ENCODE results near the gene AKT1.

The AKT1 gene

GRCh38 chr14:104773505-104774452 lies 21.8 kb downstream of the AKT1 start:
- DNase-seq (ENCODE audit: low read depth in 2 of 2, low spot score in 1 of 2), result no peak

DNA sequence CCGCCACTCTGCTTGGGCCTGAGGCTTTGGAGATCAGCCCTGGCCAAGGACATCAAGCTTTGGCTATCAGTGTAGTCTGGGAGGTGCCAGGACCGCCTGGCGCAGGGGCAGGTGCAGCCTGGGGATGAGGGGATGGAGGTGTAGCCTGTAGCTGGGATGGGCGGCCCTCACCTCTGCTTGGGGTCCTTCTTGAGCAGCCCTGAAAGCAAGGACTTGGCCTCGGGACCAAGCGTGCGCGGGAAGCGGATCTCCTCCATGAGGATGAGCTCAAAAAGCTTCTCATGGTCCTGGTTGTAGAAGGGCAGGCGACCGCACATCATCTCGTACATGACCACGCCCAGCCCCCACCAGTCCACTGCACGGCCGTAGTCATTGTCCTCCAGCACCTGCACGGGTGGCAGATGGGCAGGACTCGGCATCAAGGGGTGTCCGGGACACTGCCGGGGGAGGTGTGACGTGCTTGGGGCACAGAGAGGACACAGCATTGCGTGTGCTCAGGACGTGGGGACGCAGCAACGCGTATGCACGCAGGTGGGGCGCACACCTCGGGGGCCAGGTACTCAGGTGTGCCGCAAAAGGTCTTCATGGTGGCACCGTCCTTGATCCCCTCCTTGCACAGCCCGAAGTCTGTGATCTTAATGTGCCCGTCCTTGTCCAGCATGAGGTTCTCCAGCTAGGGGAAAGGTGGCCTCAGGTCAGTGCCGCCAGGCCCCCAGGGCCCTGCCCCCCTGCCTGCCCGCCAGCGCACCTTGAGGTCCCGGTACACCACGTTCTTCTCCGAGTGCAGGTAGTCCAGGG lies 22.6 kb downstream of the AKT1 start:
- DNase-seq (ENCODE audit: low read depth in 2 of 2, low spot score in 1 of 2), result no peak

DNA sequence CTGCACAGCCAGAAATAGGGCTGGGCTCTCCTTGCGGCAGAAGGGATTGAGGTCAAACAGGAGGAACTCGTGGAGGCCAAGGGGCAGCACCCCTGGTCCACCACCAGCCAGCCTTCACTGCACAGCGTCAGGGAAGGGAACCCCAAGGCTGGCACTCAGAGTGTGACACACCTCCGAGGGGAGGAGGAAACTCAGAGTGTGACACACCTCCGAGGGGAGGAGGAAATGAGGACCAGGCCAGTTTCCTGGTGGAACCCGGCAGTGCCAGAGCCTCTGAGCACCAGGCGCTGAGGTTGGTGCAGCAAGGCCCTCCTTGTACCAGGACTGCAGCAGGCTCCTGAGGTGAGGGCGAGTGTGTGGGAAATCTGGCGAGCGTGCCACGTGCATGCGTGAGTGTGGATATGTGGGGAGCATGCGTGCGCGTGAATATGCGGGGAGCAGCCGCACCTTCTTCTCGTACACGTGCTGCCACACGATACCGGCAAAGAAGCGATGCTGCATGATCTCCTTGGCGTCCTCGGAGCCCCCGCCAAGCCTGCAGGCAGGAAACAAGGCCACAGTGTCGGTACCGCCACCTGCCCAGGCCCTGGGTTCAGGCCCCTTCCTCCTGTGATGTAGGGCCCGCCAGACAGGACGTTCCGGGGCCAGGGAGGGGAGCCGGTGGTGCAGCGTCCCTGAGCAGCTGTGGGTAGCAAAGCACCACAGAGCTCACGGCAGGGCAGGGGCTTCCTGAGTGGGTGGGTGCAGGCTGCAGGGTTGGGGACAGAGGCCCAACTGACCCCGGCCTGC lies 23.4 kb downstream of the AKT1 start:
- no peak for DNase-seq (ENCODE audit: low read depth in 2 of 2, low spot score in 1 of 2)

GRCh38 chr14:104771374-104771773 lies 24.2 kb downstream of the AKT1 start:
- DNase-seq (ENCODE audit: low read depth in 2 of 2, low spot score in 1 of 2), result no peak

DNA sequence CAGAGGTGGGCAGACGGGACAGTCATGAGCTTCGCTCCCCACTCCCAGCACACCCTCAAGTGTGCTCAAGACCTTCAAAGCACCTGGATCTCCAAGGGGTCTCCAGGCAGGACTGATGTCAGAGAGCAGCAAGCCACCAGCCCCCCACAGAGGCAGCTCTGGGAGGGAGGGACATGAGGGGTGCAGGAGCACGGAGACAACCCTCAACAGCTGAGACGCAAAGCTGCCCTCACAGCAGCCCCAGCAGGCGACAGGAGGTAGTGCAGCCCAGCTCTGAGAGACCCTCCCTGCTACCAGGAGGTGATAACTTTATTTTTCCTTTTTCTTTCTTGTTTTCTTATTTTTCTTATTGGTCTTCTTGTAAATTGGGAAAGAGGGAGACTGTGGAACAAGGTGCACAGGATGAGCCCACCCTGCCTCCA lies 24.7 kb downstream of the AKT1 start:
- no peak for DNase-seq (ENCODE audit: low read depth in 2 of 2, low spot score in 1 of 2)

- DNase-seq (ENCODE audit: low read depth in 2 of 2, low spot score in 1 of 2), result no peak
Observed at GRCh38 chr14:104770072-104770579, 25.4 kb downstream of the AKT1 start.

DNA sequence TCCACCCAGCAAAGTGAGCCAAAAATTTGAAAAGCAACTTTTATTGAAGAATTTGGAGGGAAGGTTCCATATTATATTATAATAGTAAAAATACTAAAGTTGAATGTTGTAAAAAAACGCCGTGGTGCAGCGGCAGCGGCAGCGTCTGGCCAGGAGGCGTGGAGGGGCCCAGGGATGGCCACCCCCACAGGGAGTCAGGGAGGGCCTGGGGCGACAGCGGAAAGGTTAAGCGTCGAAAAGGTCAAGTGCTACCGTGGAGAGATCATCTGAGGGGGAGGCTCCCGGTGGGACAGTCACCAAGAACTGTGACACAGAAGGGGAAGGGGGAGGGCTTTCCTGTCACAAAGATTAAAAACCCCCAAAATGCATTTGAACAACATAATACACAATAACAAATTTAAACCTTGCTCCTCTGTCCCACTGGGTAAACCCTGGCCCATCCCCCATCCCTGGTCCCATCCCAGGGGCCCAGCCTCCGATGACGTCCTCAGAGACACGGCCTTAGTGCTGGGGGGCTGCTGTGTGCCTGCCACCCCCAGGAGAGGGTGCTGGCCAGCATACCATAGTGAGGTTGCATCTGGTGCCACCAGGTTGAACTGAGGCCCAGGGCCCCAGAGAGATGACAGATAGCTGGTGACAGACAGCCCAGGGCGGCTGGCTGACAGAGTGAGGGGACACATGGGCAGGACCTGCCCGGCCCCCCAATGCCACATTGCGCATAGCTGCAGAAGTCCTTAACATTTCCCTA lies 26.1 kb downstream of the AKT1 start:
- no peak for DNase-seq (ENCODE audit: low read depth in 2 of 2, low spot score in 1 of 2)

GRCh38 chr14:104768437-104769323 lies 26.9 kb downstream of the AKT1 start:
- peak; percentile 86 to 90 for DNase-seq (ENCODE audit: low read depth in 2 of 2, low spot score in 1 of 2)

DNA sequence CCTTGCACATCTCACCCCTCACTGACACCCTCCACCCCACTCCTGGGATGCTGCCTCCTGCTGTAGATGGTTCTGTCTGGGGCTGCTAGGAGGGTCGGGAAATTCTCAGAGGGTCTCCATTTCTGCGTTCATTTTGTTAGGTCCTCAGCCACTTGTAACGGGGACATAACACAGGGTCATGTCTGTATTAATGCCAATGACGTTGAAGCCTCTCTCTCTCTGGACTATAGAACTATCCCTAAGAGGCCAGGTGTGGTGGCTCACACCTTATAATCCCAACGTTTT lies 28.0 kb downstream of the AKT1 start:
- no peak for DNase-seq (ENCODE audit: low read depth in 2 of 2, low spot score in 1 of 2)

- no peak for DNase-seq (ENCODE audit: low read depth in 2 of 2, low spot score in 1 of 2)
Observed at GRCh38 chr14:104766863-104767633, 28.5 kb downstream of the AKT1 start.

DNA sequence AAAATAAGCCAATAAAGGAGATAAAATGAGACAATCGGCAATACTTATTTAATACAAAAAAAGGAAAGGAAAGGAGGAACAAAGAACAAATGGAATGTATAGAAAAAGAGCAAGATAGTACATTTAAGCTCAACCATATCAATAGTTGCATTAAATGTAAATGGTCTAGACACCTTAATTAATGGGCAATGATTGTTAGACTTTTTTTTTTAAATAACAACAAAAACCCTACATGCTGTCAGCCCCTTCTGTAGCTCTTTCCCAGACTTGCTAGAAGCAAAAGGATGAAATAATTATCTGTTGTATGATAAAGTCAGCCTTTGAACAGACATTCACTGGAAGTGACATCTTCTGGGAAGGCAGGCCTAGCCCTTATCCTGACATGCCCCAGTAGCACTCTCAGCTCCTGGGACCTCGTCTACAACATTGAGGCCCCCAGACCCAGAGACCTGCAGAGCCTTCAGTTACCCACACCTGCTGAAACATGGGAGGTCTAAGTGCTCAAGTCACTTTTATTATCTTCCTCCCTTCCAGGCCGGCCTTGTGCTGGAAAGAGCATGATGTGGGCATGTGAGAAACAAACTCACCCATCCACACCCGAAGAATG lies 29.2 kb downstream of the AKT1 start:
- no peak for DNase-seq (ENCODE audit: low read depth in 2 of 2, low spot score in 1 of 2)

DNA sequence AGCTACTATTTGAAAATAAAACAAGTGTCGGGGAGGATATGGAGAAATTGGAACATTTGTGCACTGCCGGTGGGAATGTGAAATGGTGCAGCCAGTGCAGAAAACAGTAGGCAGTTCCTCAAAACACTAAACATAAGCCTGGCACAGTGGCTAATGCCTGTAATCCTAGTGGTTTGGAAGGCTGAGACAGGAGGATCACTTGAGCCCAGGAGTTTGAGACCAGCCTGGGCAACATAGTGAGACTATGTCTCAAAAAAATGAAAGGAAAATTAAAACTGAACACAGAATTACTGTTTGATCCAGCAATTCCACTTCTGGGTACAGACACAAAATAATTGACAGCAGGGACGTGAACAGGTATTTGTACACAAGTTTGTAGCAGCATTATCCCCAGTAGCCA lies 30.0 kb downstream of the AKT1 start:
- DNase-seq (ENCODE audit: low read depth in 2 of 2, low spot score in 1 of 2), result no peak

DNA sequence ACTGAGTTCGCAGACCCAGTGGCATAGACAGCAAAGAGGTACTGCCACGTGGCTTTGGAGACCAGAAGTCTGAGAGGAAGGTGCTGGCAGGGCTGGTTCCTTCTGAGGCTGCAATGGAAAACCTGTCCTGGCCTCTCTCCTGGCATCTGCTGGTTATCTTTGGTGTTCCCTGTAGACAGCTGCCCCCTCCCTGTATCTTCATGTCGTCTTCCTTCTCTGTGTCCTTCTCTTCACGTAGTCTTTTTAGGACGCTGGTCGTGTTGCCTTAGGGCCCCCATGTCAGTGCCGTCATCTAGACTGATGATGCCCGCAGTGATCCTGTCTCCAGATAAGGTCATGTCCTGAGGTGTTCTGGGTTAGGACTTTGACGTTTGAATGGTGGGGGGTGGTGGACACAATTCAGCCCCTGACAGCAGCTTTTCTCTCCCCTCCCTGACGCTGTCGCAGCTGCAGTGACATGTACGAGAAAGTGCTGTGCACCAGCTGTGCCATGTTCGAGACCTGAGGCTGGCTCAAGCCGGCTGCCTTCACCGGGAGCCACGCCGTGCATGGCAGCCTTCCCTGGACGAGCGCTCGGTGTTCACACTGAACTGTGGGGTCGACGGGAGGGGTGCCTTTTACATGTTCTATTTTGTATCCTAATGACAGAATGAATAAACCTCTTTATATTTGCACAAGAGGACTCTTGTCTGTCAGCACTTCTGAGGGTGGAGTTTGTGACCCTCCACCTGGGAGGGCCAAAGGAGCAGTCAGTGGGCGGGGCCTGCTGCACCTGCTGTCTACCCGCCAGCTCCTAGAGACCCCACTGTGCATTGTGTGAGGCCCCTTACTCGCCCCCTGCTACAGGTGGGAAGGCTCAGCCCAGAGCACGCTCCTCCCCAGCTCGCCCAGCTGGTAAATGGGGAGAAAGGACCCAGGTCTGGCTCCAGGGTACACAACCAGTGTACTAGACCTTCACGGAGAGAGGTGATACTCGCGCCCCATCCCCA lies 36.3 kb downstream of the AKT1 start:
- no peak for DNase-seq (ENCODE audit: low read depth in 2 of 2, low spot score in 1 of 2)

- no peak for DNase-seq (ENCODE audit: low read depth in 2 of 2, low spot score in 1 of 2)
Observed at GRCh38 chr14:104757681-104758392, 37.7 kb downstream of the AKT1 start.

- DNase-seq (ENCODE audit: low read depth in 2 of 2, low spot score in 1 of 2), result no peak
Observed at GRCh38 chr14:104757238-104757585, 38.3 kb downstream of the AKT1 start.

GRCh38 chr14:104756477-104757237 lies 38.9 kb downstream of the AKT1 start:
- no peak for DNase-seq (ENCODE audit: low read depth in 2 of 2, low spot score in 1 of 2)
